Measurements from ENCODE around the gene PRMT7.

PRMT7 gene

GRCh38 chr16:68367030-68367429 lies 56.2 kb downstream of the PRMT7 start:
- peak in 1 of 2 experiments; percentile 4 for DNase-seq

- DNase-seq: no peak
Measured at GRCh38 chr16:68367440-68367839, 56.6 kb downstream of the PRMT7 start.

- DNase-seq: no peak
Measured at GRCh38 chr16:68367891-68368290, 57.1 kb downstream of the PRMT7 start.

- DNase-seq: no peak
Measured at GRCh38 chr16:68368301-68368888, 57.6 kb downstream of the PRMT7 start.

- DNase-seq: no peak
Measured at GRCh38 chr16:68369168-68369567, 58.3 kb downstream of the PRMT7 start.

- no peak for DNase-seq
Measured at GRCh38 chr16:68369697-68370580, 59.1 kb downstream of the PRMT7 start.

GRCh38 chr16:68370581-68371275 lies 59.9 kb downstream of the PRMT7 start:
- no peak for DNase-seq

- DNase-seq: no peak
Measured at GRCh38 chr16:68371276-68371651, 60.4 kb downstream of the PRMT7 start.

- no peak for DNase-seq
Measured at GRCh38 chr16:68371706-68372380, 61.0 kb downstream of the PRMT7 start.

GRCh38 chr16:68372381-68372720 lies 61.5 kb downstream of the PRMT7 start:
- no peak for DNase-seq

GRCh38 chr16:68372806-68373205 lies 62.0 kb downstream of the PRMT7 start:
- DNase-seq: no peak

GRCh38 chr16:68373528-68374245 lies 62.9 kb downstream of the PRMT7 start:
- DNase-seq: no peak

- no peak for DNase-seq
Measured at GRCh38 chr16:68374246-68374805, 63.5 kb downstream of the PRMT7 start.

GRCh38 chr16:68374961-68375660 lies 64.3 kb downstream of the PRMT7 start:
- DNase-seq: no peak

GRCh38 chr16:68375801-68376536 lies 65.2 kb downstream of the PRMT7 start:
- no peak for DNase-seq

GRCh38 chr16:68376590-68376989 lies 65.8 kb downstream of the PRMT7 start:
- DNase-seq: no peak

- DNase-seq: no peak
Measured at GRCh38 chr16:68377221-68377620, 66.4 kb downstream of the PRMT7 start.

- DNase-seq: no peak
Measured at GRCh38 chr16:68377667-68378393, 67.0 kb downstream of the PRMT7 start.

- DNase-seq: no peak
Measured at GRCh38 chr16:68378436-68379415, 67.9 kb downstream of the PRMT7 start.

Measured in NCI-H1930 (cell line).